AG04449 (cell line): Measurements from ENCODE around the gene PBRM1.

Experiments
- CTCF ChIA-PET: fragments of 350-600 bp; formaldehyde crosslinking; extraction: SDS; loops from one replicate; lab custom pipeline; 2021; ENCODE audit warnings: antibody characterized with exemption; lab: Yijun Ruan, JAX
- POLR2A ChIA-PET: fragments of 400-600, 350-600 bp; formaldehyde crosslinking; extraction: SDS; loops from one replicate; lab custom pipeline; 2020; ENCODE audit warnings: antibody characterized with exemption, inconsistent platforms; lab: Yijun Ruan, JAX
- DNase-seq: peaks from one replicate; pipeline ENCODE4 v3.0.0-alpha.2; 2010; ENCODE audit warnings: low read depth, low spot score
- H3K4me3 ChIP-seq: 2 replicates; pipeline ENCODE4 v1.5.1; 2011; ENCODE audit warnings: low read depth, mild to moderate bottlenecking, control low read depth, low read length
- CTCF ChIP-seq: IDR thresholded peaks from one replicate; pipeline ENCODE4 v1.5.1; 2011; ENCODE audit warnings: mild to moderate bottlenecking, moderate library complexity, low read length, control low read depth, inconsistent platforms; ENCODE audit not compliant: insufficient read depth; ENCODE audit errors: missing control alignments

The PBRM1 gene

GRCh38 chr3:52512105-52512504 is 173.6 kb downstream of the PBRM1 start:
- CTCF ChIA-PET, result interaction anchor here (1.2 kb wide), 1 partner anchor 40 kb away, joined by 3 read pairs; no protein-coding TSS in a partner anchor
- no peak for TF ChIP-seq CTCF
- DNase-seq, result no peak
- POLR2A ChIA-PET, result no interaction called here
- no peak overlapping the region for H3K4me3 ChIP-seq

GRCh38 chr3:52511509-52511908 is 174.2 kb downstream of the PBRM1 start:
- TF ChIP-seq CTCF, result no peak
- DNase-seq, result no peak
- no peak overlapping the region for H3K4me3 ChIP-seq
- CTCF ChIA-PET, result interaction anchor here (1.2 kb wide), 1 partner anchor 40 kb away, joined by 3 read pairs; no protein-coding TSS in a partner anchor
- POLR2A ChIA-PET, result no interaction called here

- TF ChIP-seq CTCF, result no peak
- no peak for DNase-seq
- POLR2A ChIA-PET, result no interaction called here
- CTCF ChIA-PET, result no interaction called here
- H3K4me3 ChIP-seq, result no peak overlapping the region
Measured at GRCh38 chr3:52509753-52510328, 175.9 kb downstream of the PBRM1 start.

GRCh38 chr3:52507359-52507758 is 178.4 kb downstream of the PBRM1 start:
- CTCF ChIA-PET, result no interaction called here
- H3K4me3 ChIP-seq, result no peak overlapping the region
- TF ChIP-seq CTCF, result no peak
- POLR2A ChIA-PET, result interaction anchor here (1.0 kb wide), 1 partner anchor 29 kb away, joined by 4 read pairs; the partner anchor contains the start of gene UQCC5
- peak; percentile 19 for DNase-seq

- CTCF ChIA-PET, result no interaction called here
- POLR2A ChIA-PET, result interaction anchor here (1.0 kb wide), 1 partner anchor 30 kb away, joined by 4 read pairs; the partner anchor contains the start of gene UQCC5
- TF ChIP-seq CTCF, result no peak
- DNase-seq, result no peak
- no peak overlapping the region for H3K4me3 ChIP-seq
Measured at GRCh38 chr3:52506266-52506966, 179.3 kb downstream of the PBRM1 start.

GRCh38 chr3:52504977-52505376 is 180.7 kb downstream of the PBRM1 start:
- H3K4me3 ChIP-seq, result no peak overlapping the region
- DNase-seq, result no peak
- POLR2A ChIA-PET, result no interaction called here
- CTCF ChIA-PET, result no interaction called here
- TF ChIP-seq CTCF, result no peak
